Muscle layer of colon (tissue), 2 donors: ENCODE measurements around the gene CDYL.

Source experiments
- H3K27ac ChIP-seq: one replicate; pipeline ENCODE4 v1.7.0; 2013; ENCODE audit warnings: low read depth, mild to moderate bottlenecking, low read length, moderate library complexity
- H3K27me3 ChIP-seq, 2 donors: one replicate each; pipeline ENCODE4 v1.7.0; 2013; ENCODE audit warnings: low read length in 2 of 2, mild to moderate bottlenecking in 2 of 2; ENCODE audit not compliant: insufficient read depth in 2 of 2, control insufficient read depth in 1 of 2
- H3K36me3 ChIP-seq: one replicate; pipeline ENCODE4 v1.7.0; 2013; ENCODE audit warnings: mild to moderate bottlenecking, low read length; ENCODE audit not compliant: insufficient read depth
- H3K4me1 ChIP-seq: one replicate; pipeline ENCODE4 v1.7.0; 2013; ENCODE audit warnings: mild to moderate bottlenecking, low read length; ENCODE audit not compliant: insufficient read depth
- H3K4me3 ChIP-seq, 2 donors: one replicate each; pipeline ENCODE4 v1.7.0; 2013; ENCODE audit warnings: low read length in 2 of 2, low read depth in 1 of 2, mild to moderate bottlenecking in 1 of 2, moderate library complexity in 1 of 2
- H3K9ac ChIP-seq: one replicate; pipeline ENCODE4 v1.7.0; 2013; ENCODE audit warnings: low read length
- H3K9me3 ChIP-seq: one replicate; pipeline ENCODE4 v1.7.0; 2013; ENCODE audit warnings: mild to moderate bottlenecking, low read length
- donor health status: abdominal sarcoma.
- donor health status: Adenocarcinoma of cecum.

The CDYL gene

GRCh38 chr6:4914420-4915159 lies 138.4 kb downstream of the CDYL start:
- Histone ChIP-seq H3K9me3 (no peaks in the 10 kb centered on the region), H3K4me3 (no peak overlapping the region), H3K27me3 (no peaks in the 10 kb centered on the region), H3K27ac (no peak overlapping the region), H3K36me3 (no peaks in the 10 kb centered on the region), H3K9ac (no peak overlapping the region), H3K4me1 (peaks cover 28% of the 10 kb centered on the region)

- Histone ChIP-seq H3K27ac (no peak overlapping the region), H3K36me3 (no peaks in the 10 kb centered on the region), H3K9me3 (no peaks in the 10 kb centered on the region), H3K4me1 (peaks cover 22% of the 10 kb centered on the region), H3K27me3 (no peaks in the 10 kb centered on the region), H3K4me3 (no peak overlapping the region), H3K9ac (no peak overlapping the region)
Observed at GRCh38 chr6:4916954-4917561, 140.9 kb downstream of the CDYL start.

GRCh38 chr6:4920914-4921410 lies 144.8 kb downstream of the CDYL start:
- Histone ChIP-seq H3K27me3 (no peaks in the 10 kb centered on the region), H3K27ac (no peak overlapping the region), H3K4me1 (no peaks in the 10 kb centered on the region), H3K4me3 (no peak overlapping the region), H3K9me3 (no peaks in the 10 kb centered on the region), H3K9ac (no peak overlapping the region), H3K36me3 (no peaks in the 10 kb centered on the region)

- no peaks in the 10 kb centered on the region for H3K9me3 ChIP-seq
- no peaks in the 10 kb centered on the region for H3K4me1 ChIP-seq
- no peak overlapping the region for H3K4me3 ChIP-seq
- no peaks in the 10 kb centered on the region for H3K27me3 ChIP-seq
- no peak overlapping the region for H3K9ac ChIP-seq
- H3K36me3 ChIP-seq, result no peaks in the 10 kb centered on the region
- no peak overlapping the region for H3K27ac ChIP-seq
Observed at GRCh38 chr6:4922488-4923037, 146.4 kb downstream of the CDYL start.

- H3K9ac ChIP-seq, result no peak overlapping the region
Observed at GRCh38 chr6:4923081-4923480, 146.9 kb downstream of the CDYL start.

GRCh38 chr6:4924661-4925271 lies 148.6 kb downstream of the CDYL start:
- no peak overlapping the region for H3K27ac ChIP-seq
- H3K27me3 ChIP-seq, result no peaks in the 10 kb centered on the region
- H3K9me3 ChIP-seq, result no peaks in the 10 kb centered on the region
- H3K36me3 ChIP-seq, result no peaks in the 10 kb centered on the region
- H3K4me1 ChIP-seq, result peaks cover 3% of the 10 kb centered on the region
- no peak overlapping the region for H3K9ac ChIP-seq
- H3K4me3 ChIP-seq, result no peak overlapping the region

More at GRCh38 chr6:4923081-4923480, 146.9 kb downstream of the CDYL start:
- H3K4me1 ChIP-seq, result no peaks in the 10 kb centered on the region
- H3K27ac ChIP-seq, result no peak overlapping the region
- H3K36me3 ChIP-seq, result no peaks in the 10 kb centered on the region
- H3K9me3 ChIP-seq, result no peaks in the 10 kb centered on the region
- no peaks in the 10 kb centered on the region for H3K27me3 ChIP-seq
- no peak overlapping the region for H3K4me3 ChIP-seq

GRCh38 chr6:4925580-4925979 lies 149.4 kb downstream of the CDYL start:
- H3K9me3 ChIP-seq, result no peaks in the 10 kb centered on the region
- H3K27ac ChIP-seq, result no peak overlapping the region
- H3K4me1 ChIP-seq, result peaks cover 11% of the 10 kb centered on the region
- no peak overlapping the region for H3K9ac ChIP-seq
- no peaks in the 10 kb centered on the region for H3K27me3 ChIP-seq
- no peaks in the 10 kb centered on the region for H3K36me3 ChIP-seq
- no peak overlapping the region for H3K4me3 ChIP-seq

GRCh38 chr6:4928426-4928825 lies 152.2 kb downstream of the CDYL start:
- Histone ChIP-seq H3K9me3 (no peaks in the 10 kb centered on the region), H3K9ac (no peak overlapping the region), H3K36me3 (no peaks in the 10 kb centered on the region), H3K27me3 (no peaks in the 10 kb centered on the region), H3K4me3 (no peak overlapping the region), H3K4me1 (peaks cover 28% of the 10 kb centered on the region), H3K27ac (no peak overlapping the region)

GRCh38 chr6:4929097-4929718 lies 153.0 kb downstream of the CDYL start:
- H3K36me3 ChIP-seq, result no peaks in the 10 kb centered on the region

GRCh38 chr6:4930025-4930691 lies 154.0 kb downstream of the CDYL start:
- H3K27ac ChIP-seq, result no peak overlapping the region
- H3K27me3 ChIP-seq, result no peaks in the 10 kb centered on the region
- no peaks in the 10 kb centered on the region for H3K36me3 ChIP-seq
- H3K9me3 ChIP-seq, result no peaks in the 10 kb centered on the region
- H3K4me1 ChIP-seq, result peaks cover 28% of the 10 kb centered on the region
- H3K9ac ChIP-seq, result no peak overlapping the region
- H3K4me3 ChIP-seq, result no peak overlapping the region

More at GRCh38 chr6:4929097-4929718, 153.0 kb downstream of the CDYL start:
- Histone ChIP-seq H3K4me3 (no peak overlapping the region), H3K9me3 (no peaks in the 10 kb centered on the region), H3K27ac (no peak overlapping the region), H3K4me1 (peaks cover 28% of the 10 kb centered on the region), H3K27me3 (no peaks in the 10 kb centered on the region), H3K9ac (no peak overlapping the region)
